Activated T-cell treated with anti-CD3 and anti-CD28 coated beads, Interleukin-2, amount 50 U/mL, for 4 hours (primary cell): Measurements from ENCODE around the gene TFPI. TPM values are rescaled to one million over a fixed set of nuclear protein-coding genes. Genes with fewer than 3 reads are reported as not detected.
"Not testable (repeated sequence)": the region's sequence is repeated elsewhere in the genome, so short reads cannot be mapped to it uniquely, and the experiment has no call there.

Source experiments
- ATAC-seq, 2 donors: fragments of 200-7000 bp; cut with Tn5 transposase; one replicate each; pipeline ENCODE4 v1.10.0; 2021
- DNase-seq: peaks from one replicate; pipeline ENCODE4 v3.0.0-alpha.2; 2020
- H3K27me3 Mint-ChIP-seq: one replicate; pipeline ENCODE4 v1.8.0; 2021; ENCODE audit warnings: low read depth, mixed read lengths
- H3K36me3 Mint-ChIP-seq: one replicate; pipeline ENCODE4 v1.8.0; 2022; ENCODE audit warnings: mixed read lengths; ENCODE audit not compliant: insufficient read depth
- H3K4me1 Mint-ChIP-seq: one replicate; pipeline ENCODE4 v1.8.0; 2021; ENCODE audit warnings: low read depth, mixed read lengths
- H3K4me3 Mint-ChIP-seq: one replicate; pipeline ENCODE4 v1.8.0; 2021; ENCODE audit warnings: mild to moderate bottlenecking, moderate library complexity, mixed read lengths
- H3K9me3 Mint-ChIP-seq: one replicate; pipeline ENCODE4 v1.8.0; 2021; ENCODE audit warnings: mixed read lengths
- total RNA-seq, 3 donors: library from RNA; stranded (reverse); gene quantifications; one replicate each; pipeline ENCODE4 v1.2.1, GENCODE V29; 2021

TFPI gene
- total RNA-seq, 3 donors from 2014 or later: 0.26 to 0.65 (median 0.56) TPM

DNA sequence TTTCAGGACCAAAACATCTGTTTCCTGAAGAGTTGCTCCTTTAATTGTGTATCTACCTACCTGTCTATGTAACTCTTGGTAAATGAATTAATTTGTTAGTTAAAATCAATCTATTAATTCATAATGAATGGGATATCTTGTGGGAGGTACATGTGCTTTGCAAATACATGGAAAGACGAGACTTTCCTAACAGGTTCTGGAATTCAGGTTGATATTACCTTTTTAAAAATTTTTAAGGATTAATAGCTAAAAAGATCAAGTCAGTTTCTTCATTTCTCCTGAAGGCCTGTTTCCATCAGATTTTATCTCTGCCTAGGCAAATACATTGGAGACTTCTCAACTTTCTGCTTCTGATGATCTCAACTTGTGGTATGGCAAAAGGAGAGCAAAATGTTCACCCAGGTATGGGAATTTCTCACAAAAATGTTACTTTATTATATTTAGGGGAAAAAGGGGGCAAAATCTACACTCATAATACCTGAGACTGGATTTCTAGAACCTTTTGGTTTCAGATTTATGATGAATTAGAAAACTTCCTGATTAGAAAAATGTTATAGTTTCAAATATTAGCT, 7.4 kb downstream of the TFPI start:
- H3K27me3 Mint-ChIP-seq: no peaks in the 10 kb centered on the region
- no peaks in the 10 kb centered on the region for H3K36me3 Mint-ChIP-seq
- no peaks in the 10 kb centered on the region for H3K9me3 Mint-ChIP-seq
- no peaks in the 10 kb centered on the region for H3K4me1 Mint-ChIP-seq
- DNase-seq (no peak), ATAC-seq (no peak)
- H3K4me3 Mint-ChIP-seq: no peak overlapping the region

DNA sequence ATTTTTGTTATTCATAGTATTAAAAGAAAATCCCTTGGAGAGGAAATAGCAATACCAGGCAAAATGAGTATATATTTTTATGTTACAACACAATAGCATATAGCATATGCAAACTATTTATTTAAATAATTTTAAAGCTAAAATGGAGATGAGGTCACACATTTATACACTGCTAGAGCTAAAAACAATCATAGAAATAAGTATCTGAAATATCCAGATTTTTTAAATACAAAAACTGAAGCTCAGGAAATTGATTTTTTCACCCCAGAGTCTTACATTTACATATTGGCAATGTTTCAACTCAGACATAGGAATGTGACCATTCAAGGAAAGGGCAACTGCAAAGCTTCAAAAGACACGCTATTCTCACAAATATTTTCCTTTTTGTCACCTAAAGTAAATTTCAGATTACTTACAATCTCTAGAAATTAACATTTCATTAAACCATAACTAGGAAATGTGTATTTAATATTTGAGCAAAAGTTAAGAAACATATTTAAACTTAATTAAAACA, 8.9 kb downstream of the TFPI start:
- H3K4me3 Mint-ChIP-seq: no peak overlapping the region
- H3K36me3 Mint-ChIP-seq: no peaks in the 10 kb centered on the region
- no peak for DNase-seq
- H3K4me1 Mint-ChIP-seq: no peaks in the 10 kb centered on the region
- no peaks in the 10 kb centered on the region for H3K9me3 Mint-ChIP-seq
- ATAC-seq: no peak
- no peaks in the 10 kb centered on the region for H3K27me3 Mint-ChIP-seq

DNA sequence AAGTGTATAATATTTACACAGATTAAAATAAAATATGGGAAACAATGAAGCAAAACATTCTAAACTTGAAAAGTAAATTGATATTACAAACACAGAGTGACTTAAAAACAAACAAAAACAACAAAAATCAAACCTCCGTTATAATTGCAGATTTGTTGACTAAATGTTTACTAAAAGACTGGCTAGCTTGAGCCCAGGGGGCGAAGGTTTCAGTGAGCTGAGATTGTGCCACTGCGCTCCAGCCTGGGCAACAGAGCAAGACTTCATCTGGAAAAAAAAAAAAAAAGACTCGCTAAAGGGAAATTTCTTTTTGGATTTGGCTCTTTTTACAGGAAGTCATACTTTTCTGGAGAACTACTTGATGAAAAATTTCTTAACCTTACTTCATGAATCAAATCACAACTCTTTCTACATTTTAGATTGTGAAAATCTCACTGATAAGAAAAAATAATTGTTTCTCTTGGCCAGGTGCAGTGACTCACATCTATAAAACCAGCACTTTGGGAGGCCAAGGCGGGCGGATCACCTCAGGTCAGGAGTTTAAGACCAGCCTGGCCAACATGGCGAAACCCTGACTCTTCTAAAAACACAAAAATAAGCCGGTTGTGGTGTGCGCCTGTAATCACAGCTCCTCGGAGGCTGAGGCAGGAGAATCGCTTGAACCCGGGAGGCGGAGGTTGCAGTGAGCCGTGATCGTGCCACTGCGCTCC, 9.7 kb downstream of the TFPI start:
- no peaks in the 10 kb centered on the region for H3K27me3 Mint-ChIP-seq
- DNase-seq (no peak), ATAC-seq (no peak)
- H3K4me1 Mint-ChIP-seq: no peaks in the 10 kb centered on the region
- no peak overlapping the region for H3K4me3 Mint-ChIP-seq
- no peaks in the 10 kb centered on the region for H3K36me3 Mint-ChIP-seq
- no peaks in the 10 kb centered on the region for H3K9me3 Mint-ChIP-seq

DNA sequence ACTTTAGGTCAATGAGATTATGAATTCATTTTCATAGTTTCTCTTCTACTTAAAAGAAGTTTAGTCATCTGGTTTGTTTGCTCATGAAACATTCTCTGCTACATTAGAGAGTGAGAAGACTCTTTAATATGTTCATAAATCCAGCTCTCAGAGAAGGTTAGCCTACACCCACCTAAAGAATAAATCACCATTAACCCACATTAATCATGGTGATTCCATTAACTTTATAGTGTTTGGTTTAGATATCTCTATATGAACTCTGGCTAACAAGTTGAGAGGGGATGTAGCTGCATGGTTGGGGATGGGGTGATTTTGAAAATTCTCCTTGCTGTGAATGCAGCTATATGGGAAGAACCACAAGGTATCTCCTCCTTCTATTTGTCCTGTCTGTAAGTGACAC, 10.7 kb downstream of the TFPI start:
- no peaks in the 10 kb centered on the region for H3K27me3 Mint-ChIP-seq
- no peaks in the 10 kb centered on the region for H3K36me3 Mint-ChIP-seq
- H3K4me1 Mint-ChIP-seq: no peaks in the 10 kb centered on the region
- no peaks in the 10 kb centered on the region for H3K9me3 Mint-ChIP-seq
- no peak overlapping the region for H3K4me3 Mint-ChIP-seq
- DNase-seq (no peak), ATAC-seq (no peak)

DNA sequence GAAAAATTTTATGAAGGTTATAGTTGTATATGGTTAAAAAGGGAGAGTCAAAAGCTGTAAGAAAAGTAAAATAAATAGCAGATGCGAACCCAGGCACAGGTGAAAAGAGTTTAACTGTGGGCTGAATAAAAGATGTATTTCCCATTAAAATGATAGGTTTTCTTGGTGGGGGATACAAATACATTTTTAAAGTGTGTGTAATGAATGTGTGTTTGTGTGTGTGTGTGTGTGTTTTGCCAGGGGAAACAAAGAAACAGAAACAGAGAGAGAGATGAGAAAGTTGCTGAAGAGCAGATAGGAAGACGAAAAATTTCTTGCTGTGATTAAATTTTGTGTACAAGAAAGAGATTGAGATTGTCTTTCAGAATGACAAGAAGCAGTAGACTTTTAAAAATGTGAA, 12.1 kb downstream of the TFPI start:
- Mint-ChIP-seq H3K4me1 (no peaks in the 10 kb centered on the region), H3K4me3 (no peak overlapping the region), H3K27me3 (no peaks in the 10 kb centered on the region), H3K36me3 (no peaks in the 10 kb centered on the region), H3K9me3 (no peaks in the 10 kb centered on the region)
- DNase-seq: no peak
- no peak for ATAC-seq

DNA sequence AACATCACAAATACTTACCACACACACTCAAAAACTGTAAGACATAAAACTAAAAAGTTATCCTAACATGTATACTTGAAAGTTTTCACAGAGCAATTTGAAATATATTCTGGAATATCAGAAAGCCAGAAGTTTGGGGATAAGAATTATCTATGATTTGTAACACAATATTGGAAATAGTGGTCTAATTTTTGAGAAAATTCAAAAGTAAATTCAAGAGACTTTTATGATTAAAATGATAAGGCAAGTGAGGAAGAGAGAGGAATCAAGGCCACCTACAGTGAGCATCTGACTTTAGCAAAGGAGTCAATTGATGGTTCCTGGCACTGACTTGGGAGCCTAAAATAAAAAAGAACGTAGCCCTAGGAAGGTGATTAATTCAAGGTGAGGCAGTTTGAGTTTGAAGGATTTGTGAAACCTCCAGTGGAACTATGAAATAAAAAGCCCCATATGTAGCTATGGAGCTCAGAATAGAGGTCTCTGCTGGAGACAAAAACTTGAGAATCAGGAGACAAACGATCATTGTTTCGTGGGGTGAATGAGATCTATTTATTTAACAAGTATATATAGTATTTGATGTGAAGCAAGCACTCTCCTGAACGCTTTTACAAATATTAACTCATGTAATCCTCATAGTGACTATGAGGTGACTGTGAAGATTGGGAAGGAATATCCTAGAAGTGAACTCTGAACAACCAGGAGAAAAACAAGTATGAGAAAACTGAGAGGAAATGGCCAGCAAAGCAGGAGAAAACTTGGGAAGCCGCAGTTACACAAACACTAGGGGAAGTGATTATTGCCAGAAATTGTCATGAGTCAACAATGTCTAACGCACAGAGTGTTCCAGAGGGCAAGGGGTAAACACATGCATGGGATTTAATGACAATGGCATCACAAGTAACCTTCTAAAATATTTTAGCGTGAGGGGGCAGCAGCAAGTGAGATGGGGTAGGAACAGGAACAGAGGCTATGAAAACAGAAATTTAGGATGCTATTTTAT, 12.8 kb downstream of the TFPI start:
- H3K27me3 Mint-ChIP-seq: no peaks in the 10 kb centered on the region
- H3K4me3 Mint-ChIP-seq: no peak overlapping the region
- H3K4me1 Mint-ChIP-seq: no peaks in the 10 kb centered on the region
- H3K36me3 Mint-ChIP-seq: no peaks in the 10 kb centered on the region
- DNase-seq (no peak), ATAC-seq (no peak)
- H3K9me3 Mint-ChIP-seq: no peaks in the 10 kb centered on the region

DNA sequence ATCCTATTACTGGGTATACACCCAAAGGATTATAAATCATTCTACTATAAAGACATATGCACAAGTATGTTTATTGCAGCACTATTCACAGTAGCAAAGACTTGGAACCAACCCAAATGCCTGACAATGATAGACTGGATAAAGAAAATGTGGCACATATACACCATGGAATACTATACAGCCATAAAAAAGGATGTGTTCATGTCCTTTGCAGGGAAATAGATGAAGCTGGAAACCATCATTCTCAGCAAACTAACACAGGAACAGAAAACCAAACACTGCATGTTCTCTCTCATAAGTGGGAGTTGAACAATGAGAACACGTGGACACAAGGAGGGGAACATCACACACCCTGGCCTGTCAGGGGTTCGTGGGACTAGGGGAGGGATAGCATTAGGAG, 16.0 kb downstream of the TFPI start:
- DNase-seq, ATAC-seq, H3K4me1 Mint-ChIP-seq, H3K27me3 Mint-ChIP-seq, H3K9me3 Mint-ChIP-seq, H3K4me3 Mint-ChIP-seq, H3K36me3 Mint-ChIP-seq: not testable (repeated sequence)

DNA sequence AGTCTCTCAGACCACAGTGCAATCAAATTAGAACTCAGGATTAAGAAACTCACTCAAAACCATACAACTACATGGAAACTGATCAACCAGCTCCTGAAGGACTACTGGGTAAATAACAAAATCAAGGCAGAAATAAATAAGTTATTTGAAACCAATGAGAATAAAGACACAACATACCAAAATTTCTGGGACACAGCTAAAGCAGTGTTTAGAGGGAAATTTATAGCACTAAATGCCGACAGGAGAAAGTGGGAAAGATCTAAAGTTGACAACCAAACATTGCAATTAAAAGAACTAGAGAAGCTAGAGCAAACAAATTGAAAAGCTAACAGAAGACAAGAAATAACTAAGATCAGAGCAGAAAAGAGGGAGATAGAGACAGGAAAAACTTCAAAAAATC, 18.9 kb downstream of the TFPI start:
- not testable (repeated sequence) for H3K4me1 Mint-ChIP-seq, H3K36me3 Mint-ChIP-seq, DNase-seq, H3K4me3 Mint-ChIP-seq, H3K9me3 Mint-ChIP-seq, H3K27me3 Mint-ChIP-seq, ATAC-seq

DNA sequence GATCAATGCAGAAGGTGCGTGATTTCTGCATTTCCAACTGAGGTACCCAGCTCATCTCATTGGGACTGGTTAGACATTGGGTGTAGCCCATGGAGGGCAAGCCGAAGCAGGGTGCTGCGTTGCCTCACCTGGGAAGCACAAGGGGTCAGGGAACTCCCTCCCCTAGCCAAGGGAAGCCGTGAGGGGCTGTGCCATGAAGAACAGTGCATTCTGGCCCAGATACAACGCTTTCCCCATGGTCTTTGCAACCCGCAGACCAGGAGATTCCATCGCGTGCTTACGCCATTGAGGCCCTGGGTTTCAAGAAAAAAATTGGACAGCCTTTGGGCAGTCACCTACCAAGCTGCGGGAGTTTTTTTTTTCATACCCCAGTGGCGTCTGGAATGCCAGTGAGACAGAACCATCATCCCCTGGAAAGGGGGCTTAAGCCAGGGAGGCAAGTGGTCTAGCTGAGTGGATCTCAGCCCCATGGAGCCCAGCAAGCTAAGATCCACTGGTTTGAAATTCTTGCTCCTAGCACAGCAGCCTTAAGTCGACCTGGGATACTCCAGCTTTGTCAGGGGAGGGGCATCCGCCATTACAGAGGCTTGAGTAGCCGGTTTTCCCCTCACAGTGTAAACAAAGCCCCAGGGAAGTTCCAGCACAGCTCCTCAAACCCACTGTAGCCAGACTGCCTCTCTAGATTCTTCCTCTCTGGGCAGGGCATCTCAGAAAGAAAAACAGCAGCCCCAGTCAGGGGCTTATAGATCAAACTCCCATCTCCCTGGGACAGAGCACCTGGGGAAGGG, 21.7 kb downstream of the TFPI start:
- no peak for ATAC-seq
- H3K36me3 Mint-ChIP-seq: no peaks in the 10 kb centered on the region
- H3K4me1 Mint-ChIP-seq: no peaks in the 10 kb centered on the region
- no peak for DNase-seq
- no peaks in the 10 kb centered on the region for H3K27me3 Mint-ChIP-seq
- no peak overlapping the region for H3K4me3 Mint-ChIP-seq
- H3K9me3 Mint-ChIP-seq: no peaks in the 10 kb centered on the region

DNA sequence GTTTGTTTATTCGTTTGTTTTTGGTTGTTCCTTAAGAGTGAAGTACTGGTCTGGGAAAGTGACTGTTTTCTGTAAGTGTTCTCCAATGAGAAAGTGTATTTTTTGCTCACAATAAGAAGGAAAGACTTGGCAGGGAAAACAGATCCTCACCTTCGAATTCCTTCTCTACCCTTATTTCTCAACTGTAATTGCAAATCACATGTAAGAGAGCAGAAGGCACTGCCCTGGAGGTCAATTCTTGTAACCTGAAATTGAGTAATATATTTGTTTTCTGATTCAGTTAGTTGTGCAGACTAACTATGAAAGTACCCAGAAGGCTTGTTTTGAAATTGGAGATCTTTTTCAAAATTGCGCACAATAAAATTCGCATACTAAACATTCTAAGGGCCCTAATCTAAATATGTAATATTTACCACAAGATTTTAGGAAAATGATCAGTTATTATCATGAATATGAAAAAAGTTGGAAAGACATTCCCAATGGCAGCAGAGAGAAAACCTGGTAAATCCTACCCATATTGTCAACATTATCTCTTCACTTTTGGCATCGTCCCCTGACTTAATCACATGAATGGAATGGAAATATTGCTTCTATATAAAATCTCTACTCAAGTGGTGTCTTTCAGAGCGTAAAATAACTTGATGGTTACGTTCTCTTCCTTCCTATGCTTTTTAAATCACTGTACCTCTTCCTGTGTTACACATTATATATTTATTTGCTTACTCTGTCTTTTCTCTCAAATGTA, 24.1 kb downstream of the TFPI start:
- H3K9me3 Mint-ChIP-seq: peaks cover 2% of the 10 kb centered on the region
- H3K4me1 Mint-ChIP-seq: no peaks in the 10 kb centered on the region
- H3K4me3 Mint-ChIP-seq: no peak overlapping the region
- no peaks in the 10 kb centered on the region for H3K36me3 Mint-ChIP-seq
- DNase-seq: no peak
- ATAC-seq: no peak
- no peaks in the 10 kb centered on the region for H3K27me3 Mint-ChIP-seq

DNA sequence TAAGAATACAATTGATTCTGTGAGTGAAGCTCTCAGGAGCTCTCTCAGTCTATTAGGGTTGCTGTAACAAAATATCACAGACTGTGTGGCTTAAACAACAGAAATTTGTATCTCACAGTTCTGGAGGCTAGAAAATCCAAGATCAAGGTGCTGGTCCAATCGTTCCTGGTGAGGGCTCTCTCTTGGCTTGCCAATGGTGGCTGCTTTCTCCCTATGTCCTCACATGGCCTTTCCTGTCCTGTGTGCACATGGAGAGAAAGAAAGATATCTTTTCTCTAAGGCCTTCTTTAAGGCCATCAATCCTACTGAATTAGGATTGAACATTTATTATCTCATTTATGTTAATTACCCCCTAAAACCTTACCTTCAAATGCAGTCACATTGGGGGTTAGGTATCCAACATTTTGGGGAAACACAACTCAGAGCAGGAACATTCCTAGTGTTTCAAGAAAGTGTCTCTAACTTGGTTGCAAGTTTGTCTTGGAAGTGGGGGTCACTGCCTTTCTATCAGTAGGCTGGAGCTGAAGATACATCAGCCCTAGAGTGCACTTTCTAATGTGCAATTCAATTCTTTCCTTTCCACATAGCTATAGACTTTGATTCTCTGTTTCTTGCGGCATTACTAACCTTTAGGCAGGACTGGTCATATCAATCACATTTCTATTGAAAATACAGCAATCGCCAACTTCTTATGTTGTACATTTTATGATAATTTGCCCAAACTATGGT, 24.8 kb downstream of the TFPI start:
- DNase-seq: no peak
- Mint-ChIP-seq H3K4me1 (no peaks in the 10 kb centered on the region), H3K27me3 (no peaks in the 10 kb centered on the region), H3K9me3 (peaks cover 2% of the 10 kb centered on the region), H3K4me3 (no peak overlapping the region), H3K36me3 (no peaks in the 10 kb centered on the region)
- no peak for ATAC-seq

DNA sequence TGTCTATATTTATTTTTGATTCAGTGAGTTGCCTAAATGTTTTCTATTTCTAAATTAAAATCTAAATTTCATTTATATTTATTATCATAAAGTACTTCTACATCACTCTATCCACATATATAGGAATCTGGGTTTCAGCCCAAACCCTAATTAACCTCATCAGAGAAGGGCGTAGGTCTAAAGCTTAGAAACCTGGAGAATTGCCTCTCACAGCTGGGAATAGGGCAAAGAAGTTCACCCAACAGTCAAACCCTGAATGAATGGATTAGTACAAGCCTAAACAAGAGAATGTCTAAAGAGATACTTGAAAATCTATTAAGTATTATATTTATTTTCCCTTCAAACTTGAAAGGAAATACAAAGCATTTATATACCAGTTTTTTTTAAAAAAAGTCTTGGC, 26.2 kb downstream of the TFPI start:
- Mint-ChIP-seq H3K27me3 (no peaks in the 10 kb centered on the region), H3K36me3 (no peaks in the 10 kb centered on the region), H3K9me3 (peaks cover 2% of the 10 kb centered on the region), H3K4me1 (no peaks in the 10 kb centered on the region), H3K4me3 (no peak overlapping the region)
- ATAC-seq (no peak), DNase-seq (no peak)

DNA sequence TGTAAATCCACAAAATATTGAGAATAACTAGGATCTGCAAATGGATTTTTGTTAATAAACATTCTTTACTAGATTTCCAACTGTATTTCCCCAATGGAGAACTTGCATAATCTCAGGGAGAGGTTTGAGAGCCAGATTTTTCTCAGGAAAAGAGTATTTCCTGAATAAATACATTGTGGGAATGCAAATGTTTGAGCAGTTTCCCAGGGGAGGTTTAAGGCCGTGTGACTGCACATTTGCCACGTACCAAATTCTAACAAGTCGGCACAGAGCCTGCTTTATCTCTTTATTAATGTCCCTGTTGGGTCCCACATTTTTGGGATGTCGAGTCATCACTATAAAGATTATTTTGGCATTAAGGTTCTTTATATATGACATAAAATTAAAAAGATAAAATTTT, 27.0 kb downstream of the TFPI start:
- Mint-ChIP-seq H3K36me3 (no peaks in the 10 kb centered on the region), H3K4me3 (no peak overlapping the region), H3K27me3 (no peaks in the 10 kb centered on the region), H3K9me3 (peaks cover 2% of the 10 kb centered on the region), H3K4me1 (no peaks in the 10 kb centered on the region)
- ATAC-seq (no peak), DNase-seq (no peak)
